AG08395 (cell line): Measurements from ENCODE around the gene KCNQ2.

Source experiments
- DNase-seq: peaks from one replicate; pipeline ENCODE4 v3.0.0; 2012; ENCODE audit warnings: mixed read lengths, low spot score

The KCNQ2 gene

GRCh38 chr20:63434599-63435378 is 37.7 kb downstream of the KCNQ2 start:
- peak; percentile 84 for DNase-seq

GRCh38 chr20:63433756-63434531 is 38.5 kb downstream of the KCNQ2 start:
- no peak for DNase-seq

GRCh38 chr20:63433351-63433750 is 39.1 kb downstream of the KCNQ2 start:
- DNase-seq: no peak

DNA sequence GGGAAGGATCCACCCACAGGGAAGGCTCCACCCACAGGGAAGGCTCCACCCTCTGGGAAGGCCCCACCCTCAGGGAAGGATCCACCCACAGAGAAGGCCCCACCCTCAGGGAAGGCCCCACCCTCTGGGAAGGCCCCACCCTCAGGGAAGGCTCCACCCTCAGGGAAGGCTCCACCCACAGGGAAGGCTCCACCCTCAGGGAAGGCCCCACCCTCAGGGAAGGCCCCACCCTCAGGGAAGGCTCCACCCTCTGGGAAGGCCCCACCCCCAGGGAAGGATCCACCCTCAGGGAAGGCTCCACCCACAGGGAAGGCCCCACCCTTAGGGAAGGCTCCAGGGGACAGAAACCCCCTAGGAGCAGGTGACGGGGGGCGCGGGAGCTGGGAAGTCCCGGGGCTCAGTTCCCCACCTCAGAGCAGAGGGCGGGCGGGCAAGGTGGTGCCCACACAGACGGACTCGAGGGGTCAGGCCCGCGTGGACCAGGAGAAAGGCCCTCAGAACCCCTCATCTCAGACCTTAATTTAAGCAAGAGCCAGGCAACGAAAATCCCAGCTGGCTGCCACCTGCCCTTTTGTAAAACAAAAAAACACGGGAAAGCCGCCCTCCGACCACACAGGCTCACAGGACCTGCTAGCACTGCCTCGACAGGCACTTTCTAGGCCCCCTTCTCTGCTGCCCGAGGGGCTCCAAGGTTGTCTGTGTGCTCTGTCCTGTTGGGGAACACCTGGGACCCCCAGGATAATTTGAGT is 39.7 kb downstream of the KCNQ2 start:
- DNase-seq: no peak

DNA sequence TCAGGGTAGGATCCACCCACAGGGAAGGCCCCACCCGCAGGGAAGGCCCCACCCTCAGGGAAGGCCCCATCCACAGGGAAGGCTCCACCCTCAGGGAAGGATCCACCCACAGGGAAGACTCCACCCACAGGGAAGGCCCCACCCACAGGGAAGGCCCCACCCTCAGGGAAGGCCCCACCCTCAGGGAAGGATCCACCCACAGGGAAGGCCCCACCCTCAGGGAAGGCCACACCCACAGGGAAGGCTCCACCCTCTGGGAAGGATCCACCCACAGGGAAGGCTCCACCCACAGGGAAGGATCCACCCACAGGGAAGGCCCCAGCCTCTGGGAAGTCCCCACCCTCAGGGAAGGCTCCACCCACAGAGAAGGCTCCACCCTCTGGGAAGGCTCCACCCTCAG is 40.5 kb downstream of the KCNQ2 start:
- DNase-seq: no peak

DNA sequence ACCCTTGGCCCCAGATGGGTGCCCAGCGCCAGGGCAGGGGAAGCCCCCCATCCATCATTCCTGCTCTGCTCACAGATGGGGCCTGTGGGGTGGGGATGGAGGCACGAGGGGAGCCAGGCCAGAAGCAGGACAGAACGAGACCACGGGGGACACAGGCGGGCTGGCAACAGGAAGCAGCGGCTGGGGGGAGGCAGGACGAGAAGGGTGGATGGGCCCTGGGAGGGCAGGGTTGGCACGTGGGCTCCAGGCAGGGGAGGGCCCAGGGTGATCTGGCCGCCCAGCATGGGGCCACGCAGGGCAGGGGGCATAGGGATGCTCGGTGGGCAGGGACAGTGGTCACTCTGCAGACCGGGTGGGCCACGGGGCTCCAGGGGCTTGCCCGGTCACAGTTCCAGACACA is 41.6 kb downstream of the KCNQ2 start:
- no peak for DNase-seq

- no peak for DNase-seq
These were observed 42.5 kb downstream of the KCNQ2 start for GRCh38 chr20:63429992-63430391.

GRCh38 chr20:63428906-63429575 is 43.4 kb downstream of the KCNQ2 start:
- DNase-seq: no peak

- DNase-seq: no peak
These were observed 44.6 kb downstream of the KCNQ2 start for GRCh38 chr20:63427724-63428330.

DNA sequence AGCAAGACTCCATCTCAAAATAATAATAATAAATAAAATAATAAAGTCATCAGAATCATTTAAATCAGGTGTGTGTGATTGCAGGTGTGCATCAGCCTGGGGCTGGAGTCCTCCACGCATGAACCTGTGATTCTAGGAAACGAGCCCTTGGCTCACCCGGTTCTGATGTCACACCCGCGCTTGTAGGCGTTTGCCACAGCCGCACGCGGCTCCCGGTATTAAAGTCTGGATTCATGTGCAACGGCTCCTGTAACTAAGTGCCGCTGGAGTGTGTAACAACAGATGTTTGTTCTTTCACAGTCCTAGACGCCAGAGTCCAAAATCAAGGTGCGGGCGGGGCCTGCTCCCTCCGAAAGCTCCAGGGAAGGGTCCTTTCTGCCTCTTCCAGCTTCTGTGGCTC is 45.2 kb downstream of the KCNQ2 start:
- DNase-seq: no peak

DNA sequence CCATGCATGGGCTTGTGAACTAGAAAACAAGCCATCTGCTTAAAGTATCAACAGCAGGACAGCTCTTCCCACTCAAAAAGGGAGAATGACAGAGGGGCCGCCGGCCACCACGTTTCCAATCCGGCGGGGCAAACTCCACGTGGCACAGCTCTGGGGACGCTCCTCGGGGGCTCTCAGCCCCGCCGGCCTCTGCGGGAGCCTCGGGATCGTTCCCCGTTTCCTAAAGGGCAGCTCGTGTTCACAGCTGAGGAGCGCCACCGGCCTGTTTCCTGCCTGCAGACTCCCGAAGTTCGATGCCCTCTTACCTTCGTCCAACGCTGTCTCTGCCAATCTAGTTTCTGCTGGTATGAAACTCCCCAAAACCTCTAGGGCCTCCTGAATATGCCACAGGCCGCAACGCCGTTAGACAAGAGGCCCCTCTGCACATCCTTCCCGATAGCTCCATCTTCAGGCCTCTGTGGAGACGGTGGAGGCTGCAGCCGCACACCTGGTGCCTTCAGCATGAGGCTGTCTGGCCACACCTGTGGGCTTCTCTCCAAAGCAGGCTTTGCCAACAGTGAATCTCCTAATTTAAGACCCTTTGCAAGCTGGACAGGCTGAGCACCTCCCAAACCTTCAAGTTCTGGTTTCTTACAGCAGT is 46.5 kb downstream of the KCNQ2 start:
- no peak for DNase-seq

- DNase-seq: no peak
These were observed 47.8 kb downstream of the KCNQ2 start for GRCh38 chr20:63424613-63425012.

- no peak for DNase-seq
These were observed 48.7 kb downstream of the KCNQ2 start for GRCh38 chr20:63423751-63424150.

DNA sequence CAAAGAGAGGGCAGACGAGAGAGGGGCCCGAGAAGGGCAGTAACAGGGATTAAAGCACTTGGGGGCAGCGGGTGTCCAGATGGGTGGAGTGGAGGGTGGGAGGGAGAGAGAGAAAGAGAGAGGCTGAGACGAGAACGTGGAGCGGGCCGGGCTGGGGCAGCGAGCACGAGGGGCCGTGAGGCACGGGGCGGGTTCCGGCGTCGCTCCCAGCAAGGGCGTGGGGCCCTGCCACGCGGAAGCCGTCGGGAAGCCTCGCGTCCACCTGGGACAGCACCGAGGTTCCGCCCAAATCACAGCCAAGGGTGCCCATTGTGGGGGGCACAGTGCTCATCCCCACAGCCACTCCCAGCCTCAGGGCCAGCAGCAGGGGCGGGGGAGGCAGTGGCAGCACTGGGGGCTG is 49.8 kb downstream of the KCNQ2 start:
- no peak for DNase-seq

DNA sequence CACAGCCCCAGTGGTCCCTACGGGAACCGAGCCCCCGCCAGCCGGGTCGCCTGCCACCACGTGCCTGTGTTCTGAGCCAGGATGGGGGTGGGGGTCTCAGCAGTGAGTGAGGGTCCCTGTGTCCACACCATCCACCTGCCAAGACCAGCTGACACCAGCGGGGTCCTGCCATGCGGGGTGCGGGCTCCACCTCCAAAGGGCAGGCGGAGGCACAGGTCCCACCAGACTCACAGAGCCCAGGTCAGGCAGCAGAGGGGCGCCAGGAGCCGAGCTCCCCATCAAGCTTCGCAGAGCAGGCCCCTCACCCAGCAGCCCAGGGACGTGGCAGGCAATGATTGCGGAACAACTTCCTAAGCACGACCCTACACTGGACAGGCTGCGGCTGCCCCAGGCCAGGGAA is 50.5 kb downstream of the KCNQ2 start:
- no peak for DNase-seq

GRCh38 chr20:63421094-63421692 is 51.3 kb downstream of the KCNQ2 start:
- no peak for DNase-seq

- no peak for DNase-seq
These were observed 51.9 kb downstream of the KCNQ2 start for GRCh38 chr20:63420359-63421093.

DNA sequence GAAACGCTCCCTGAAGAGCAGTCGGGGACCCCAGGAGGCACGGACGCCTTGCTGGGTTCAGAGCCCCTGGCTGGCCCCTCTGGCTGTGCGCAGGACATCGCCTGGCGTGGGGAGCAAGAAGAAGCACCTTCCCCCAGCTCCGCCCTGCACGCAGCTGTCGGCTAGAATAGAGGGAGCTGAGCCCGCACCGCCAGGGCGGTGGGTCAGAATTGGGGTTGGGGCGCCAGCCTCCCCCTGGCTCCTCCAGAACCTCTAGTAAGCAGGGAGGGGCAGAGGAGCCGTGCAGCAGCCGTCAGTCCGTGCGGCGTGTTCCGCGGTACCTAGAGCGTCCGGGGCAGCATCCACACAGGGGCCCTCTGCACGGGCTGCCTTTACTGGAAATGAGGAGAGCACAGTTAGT is 53.2 kb downstream of the KCNQ2 start:
- DNase-seq: no peak

DNA sequence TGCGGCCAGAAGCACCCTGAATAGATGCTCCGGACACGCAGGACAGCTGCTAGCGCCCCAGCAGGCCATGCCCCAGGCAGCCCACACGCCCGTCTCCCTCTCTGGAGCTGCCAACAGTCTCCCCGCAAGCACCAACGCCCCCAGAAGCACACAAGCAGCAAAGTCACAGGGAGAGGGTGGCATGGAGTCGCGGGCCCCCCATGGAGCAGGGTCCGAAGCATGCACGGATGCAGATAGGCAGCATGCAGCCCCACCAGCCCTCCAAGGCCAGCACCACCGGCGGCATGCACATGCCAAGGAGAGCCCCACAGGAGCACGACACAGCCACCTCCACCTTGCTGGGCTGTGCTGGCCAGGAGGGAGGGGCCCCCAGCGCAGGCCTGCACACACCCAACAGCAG is 53.8 kb downstream of the KCNQ2 start:
- no peak for DNase-seq

DNA sequence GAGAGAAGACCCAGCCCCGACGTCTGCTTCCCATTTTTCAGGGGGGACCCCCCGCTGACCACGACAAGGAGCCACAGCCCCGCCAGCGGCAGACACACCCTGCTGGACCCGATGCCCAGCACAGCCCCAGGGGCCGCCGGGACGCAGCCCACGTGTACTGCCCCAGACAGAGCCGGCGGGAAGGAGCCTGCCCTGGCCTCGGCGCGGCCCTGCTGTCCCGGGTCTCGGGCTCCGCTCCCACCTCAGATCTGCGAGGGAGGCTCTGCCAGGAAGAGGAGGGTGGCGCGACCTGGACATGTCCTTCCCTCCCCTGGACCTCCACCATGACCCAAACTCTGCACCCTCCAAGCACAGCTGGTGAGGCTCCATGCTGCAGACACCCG is 54.7 kb downstream of the KCNQ2 start:
- no peak for DNase-seq
